PC-9 (cell line): ENCODE measurements around the gene ISG15. TPM values are rescaled to one million over a fixed set of nuclear protein-coding genes. Genes with fewer than 3 reads are reported as not detected.

Source experiments
- BruUV-seq: library from RNA; stranded (reverse); fragments of 400-500 nt; replicated peaks from 2 replicates; lab custom pipeline; 2021; lab: Mats Ljungman, UMichigan
- CTCF ChIA-PET: fragments of 300-600 bp; sonication (Branson Sonifier 250); formaldehyde crosslinking; loops from one replicate; lab custom pipeline; 2022; ENCODE audit warnings: antibody characterized with exemption; lab: Charles Lee
- POLR2A ChIA-PET: fragments of 300-600 bp; sonication (Branson Sonifier 250); formaldehyde crosslinking; loops from one replicate; lab custom pipeline; 2022; ENCODE audit warnings: antibody characterized with exemption; ENCODE audit not compliant: unreplicated experiment; lab: Charles Lee
- DNase-seq, 2 experiments: peaks; one replicate each; pipeline versions ENCODE4 v3.0.0 to v3.0.0-alpha.2; 2015 to 2022; ENCODE audit warnings: mixed read lengths in 1 of 2
- H2AFZ ChIP-seq: fragments of 200-600 bp; sonication (generic); 2 replicates; pipeline ENCODE4 v1.8.1; 2017; ENCODE audit warnings: antibody characterized with exemption
- H3F3A ChIP-seq: fragments of 200-600 bp; sonication (generic); 2 replicates; pipeline ENCODE4 v1.8.1; 2017; ENCODE audit warnings: antibody characterized with exemption, mild to moderate bottlenecking, low read depth; ENCODE audit not compliant: insufficient read depth
- H3K27ac ChIP-seq: fragments of 200-600 bp; sonication (generic); 2 replicates; pipeline ENCODE4 v1.6.1; 2016; ENCODE audit warnings: mixed run types
- H3K27me3 ChIP-seq: fragments of 200-600 bp; sonication (generic); 2 replicates; pipeline ENCODE4 v1.6.1; 2016; ENCODE audit warnings: low read depth, mixed run types; ENCODE audit not compliant: insufficient read depth
- H3K36me3 ChIP-seq: fragments of 200-600 bp; sonication (generic); 2 replicates; pipeline ENCODE4 v1.6.1; 2016; ENCODE audit warnings: low read depth, mixed run types
- H3K4me1 ChIP-seq: fragments of 200-600 bp; sonication (generic); replicated peaks from 2 replicates; pipeline ENCODE4 v1.6.1; 2016; ENCODE audit warnings: mixed run types; ENCODE audit not compliant: insufficient read depth
- H3K4me2 ChIP-seq: fragments of 200-600 bp; sonication (generic); 2 replicates; pipeline ENCODE4 v1.6.1; 2017; ENCODE audit warnings: mixed run types
- H3K4me3 ChIP-seq: fragments of 200-600 bp; sonication (generic); 2 replicates; pipeline ENCODE4 v1.6.1; 2016; ENCODE audit warnings: mixed run types
- H3K79me2 ChIP-seq: fragments of 200-600 bp; sonication (generic); 2 replicates; pipeline ENCODE4 v1.6.1; 2017; ENCODE audit warnings: low read depth, mixed run types
- H3K9me2 ChIP-seq: fragments of 200-600 bp; sonication (generic); 2 replicates; pipeline ENCODE4 v1.8.1; 2017; ENCODE audit warnings: mild to moderate bottlenecking; ENCODE audit not compliant: insufficient read depth
- H3K9me3 ChIP-seq: fragments of 200-600 bp; sonication (generic); 2 replicates; pipeline ENCODE4 v1.8.1; 2016; ENCODE audit warnings: low read depth; ENCODE audit not compliant: insufficient read depth
- H4K20me1 ChIP-seq: fragments of 200-600 bp; sonication (generic); 2 replicates; pipeline ENCODE4 v1.8.1; 2017; ENCODE audit not compliant: insufficient read depth
- CTCF ChIP-seq: fragments of 200-600 bp; sonication (generic); conservative IDR thresholded peaks from 2 replicates; pipeline ENCODE4 v1.6.1; 2017; ENCODE audit warnings: mixed run types, antibody characterized with exemption, mild to moderate bottlenecking, moderate library complexity
- EZH2 ChIP-seq: fragments of 200-600 bp; sonication (generic); IDR thresholded peaks from 2 replicates; pipeline ENCODE4 v1.8.0; 2017; ENCODE audit warnings: antibody characterized with exemption, low read depth
- intact Hi-C: fragments of 100-400 bp; cut with micrococcal nuclease; formaldehyde crosslinking; loops from one replicate; pipeline ENCODE4 v1.10.0; 2022; ENCODE audit not compliant: unreplicated experiment
- total RNA-seq: library from RNA; stranded (reverse); gene quantifications from 2 replicates; pipeline ENCODE4 v1.2.3, GENCODE V29; 2021

Gene ISG15
- total RNA-seq, 1 experiment from 2014 or later = 20.9 TPM

- H3K36me3 ChIP-seq = no peaks in the 10 kb centered on the region
- H3K9me2 ChIP-seq = no peaks in the 10 kb centered on the region
- H3K9me3 ChIP-seq = no peaks in the 10 kb centered on the region
- ChIA-PET POLR2A (no interaction called here), CTCF (no interaction called here)
- BruUV-seq = no TSS peak
- H3K27me3 ChIP-seq = no peaks in the 10 kb centered on the region
- peaks cover 39% of the 10 kb centered on the region for H3F3A ChIP-seq
- no peak overlapping the region for H3K27ac ChIP-seq
- H3K4me3 ChIP-seq = no peak overlapping the region
- no peak for DNase-seq
- no peaks in the 10 kb centered on the region for H3K79me2 ChIP-seq
- TF ChIP-seq CTCF = no peak
- no peak for TF ChIP-seq EZH2
- H3K4me1 ChIP-seq = peaks cover 13% of the 10 kb centered on the region
- intact Hi-C loops = no loop called here
- H3K4me2 ChIP-seq = no peak overlapping the region
- no peaks in the 10 kb centered on the region for H4K20me1 ChIP-seq
- no peak overlapping the region for H2AFZ ChIP-seq
Observed at GRCh38 chr1:978835-979743, 34.2 kb upstream of the ISG15 start.

DNA sequence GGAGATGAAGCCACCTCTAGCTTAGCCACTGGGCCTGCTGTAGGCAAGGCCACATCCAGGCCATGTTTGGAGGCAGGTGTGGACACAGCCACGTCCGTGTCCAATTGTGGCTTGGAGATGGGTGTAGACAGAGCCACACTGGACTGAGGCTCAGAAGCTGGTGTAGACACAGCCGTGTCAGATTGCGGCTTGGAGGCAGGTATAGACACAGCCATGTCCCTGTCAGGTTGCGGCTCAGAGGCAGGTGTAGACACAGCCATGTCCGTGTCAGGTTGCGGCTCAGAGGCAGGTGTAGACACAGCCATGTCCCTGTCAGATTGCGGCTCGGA, 33.6 kb upstream of the ISG15 start:
- Histone ChIP-seq H3K79me2 (no peaks in the 10 kb centered on the region), H4K20me1 (no peaks in the 10 kb centered on the region), H3K27ac (no peak overlapping the region), H3K4me2 (no peak overlapping the region), H3K36me3 (no peaks in the 10 kb centered on the region), H3K4me1 (peaks cover 12% of the 10 kb centered on the region), H3K4me3 (no peak overlapping the region), H3K9me3 (no peaks in the 10 kb centered on the region), H3K9me2 (no peaks in the 10 kb centered on the region), H2AFZ (no peak overlapping the region), H3F3A (peaks cover 38% of the 10 kb centered on the region), H3K27me3 (no peaks in the 10 kb centered on the region)
- CTCF ChIA-PET = no interaction called here
- intact Hi-C loops = loop anchor here (5.0 to 10.0 kb wide), 2 partner anchors 255 to 313 kb away; partner anchors contain the start of genes B3GALT6 and SDF4
- BruUV-seq = no TSS peak
- TF ChIP-seq CTCF (no peak), EZH2 (no peak)
- POLR2A ChIA-PET = no interaction called here
- DNase-seq = no peak

DNA sequence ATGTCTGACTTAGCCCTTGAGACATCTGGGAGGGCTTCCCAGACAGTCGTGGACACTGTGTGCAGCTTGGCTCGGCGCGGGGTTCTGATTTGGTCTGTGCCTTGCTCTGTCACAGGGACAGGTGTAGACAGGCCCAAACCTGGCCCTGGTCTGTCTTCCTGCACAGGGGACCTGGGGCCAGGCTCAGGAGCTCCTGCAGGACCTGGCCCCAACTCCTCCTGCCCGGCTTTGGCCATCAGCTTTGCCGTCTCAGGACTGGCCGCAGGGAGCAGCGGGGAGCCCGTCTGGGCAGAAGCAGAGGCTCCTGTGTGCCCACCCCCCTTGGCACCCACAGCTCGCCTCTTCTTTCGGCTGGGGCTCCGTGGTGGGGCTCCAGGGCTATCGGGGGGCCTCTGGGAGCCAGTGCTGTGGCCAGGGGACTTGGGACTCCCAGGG, 33.1 kb upstream of the ISG15 start:
- DNase-seq = no peak
- no peaks in the 10 kb centered on the region for H3K9me3 ChIP-seq
- no peaks in the 10 kb centered on the region for H3K27me3 ChIP-seq
- no peaks in the 10 kb centered on the region for H4K20me1 ChIP-seq
- no TSS peak for BruUV-seq
- TF ChIP-seq CTCF = no peak
- no peak for TF ChIP-seq EZH2
- peaks cover 33% of the 10 kb centered on the region for H3F3A ChIP-seq
- intact Hi-C loops = loop anchor here (5.0 to 10.0 kb wide), 2 partner anchors 255 to 312 kb away; partner anchors contain the start of genes B3GALT6 and SDF4
- H3K79me2 ChIP-seq = no peaks in the 10 kb centered on the region
- H3K36me3 ChIP-seq = no peaks in the 10 kb centered on the region
- H3K4me1 ChIP-seq = peaks cover 7% of the 10 kb centered on the region
- H3K4me2 ChIP-seq = no peak overlapping the region
- CTCF ChIA-PET = no interaction called here
- POLR2A ChIA-PET = no interaction called here
- H3K9me2 ChIP-seq = no peaks in the 10 kb centered on the region
- no peak overlapping the region for H3K27ac ChIP-seq
- no peak overlapping the region for H3K4me3 ChIP-seq
- no peak overlapping the region for H2AFZ ChIP-seq
